ENCODE measurements around the gene IFIT3.

Gene IFIT3

GRCh38 chr10:89337484-89337883 lies 9.7 kb downstream of the IFIT3 start:
- Histone ChIP-seq H3K9ac (ENCODE audit: low read depth, low read length) (no peak overlapping the region), H3K27me3 (ENCODE audit: insufficient read depth, low read length) (no peaks in the 10 kb centered on the region), H3K36me3 (ENCODE audit: insufficient read depth, low read length) (no peaks in the 10 kb centered on the region), H3K27ac (ENCODE audit: low read depth, low read length) (no peak overlapping the region), H3K4me3 (ENCODE audit: low read length) (no peak overlapping the region), H3K9me3 (ENCODE audit: insufficient read depth, low read depth, low read length) (no peaks in the 10 kb centered on the region), H3K4me1 (ENCODE audit: insufficient read depth, low read length) (peaks cover 24% of the 10 kb centered on the region)
- 89% methylated on average over 5 of the region's 6 CpGs for WGBS

GRCh38 chr10:89338713-89339112 lies 10.9 kb downstream of the IFIT3 start:
- no peak overlapping the region for H3K4me3 ChIP-seq (ENCODE audit: low read length)
- H3K36me3 ChIP-seq (ENCODE audit: insufficient read depth, low read length), result no peaks in the 10 kb centered on the region
- WGBS, result 94% methylated on average over 3 of the region's 3 CpGs
- H3K9me3 ChIP-seq (ENCODE audit: insufficient read depth, low read depth, low read length), result no peaks in the 10 kb centered on the region
- H3K4me1 ChIP-seq (ENCODE audit: insufficient read depth, low read length), result peaks cover 23% of the 10 kb centered on the region
- H3K9ac ChIP-seq (ENCODE audit: low read depth, low read length), result no peak overlapping the region
- H3K27me3 ChIP-seq (ENCODE audit: insufficient read depth, low read length), result no peaks in the 10 kb centered on the region
- no peak overlapping the region for H3K27ac ChIP-seq (ENCODE audit: low read depth, low read length)

DNA sequence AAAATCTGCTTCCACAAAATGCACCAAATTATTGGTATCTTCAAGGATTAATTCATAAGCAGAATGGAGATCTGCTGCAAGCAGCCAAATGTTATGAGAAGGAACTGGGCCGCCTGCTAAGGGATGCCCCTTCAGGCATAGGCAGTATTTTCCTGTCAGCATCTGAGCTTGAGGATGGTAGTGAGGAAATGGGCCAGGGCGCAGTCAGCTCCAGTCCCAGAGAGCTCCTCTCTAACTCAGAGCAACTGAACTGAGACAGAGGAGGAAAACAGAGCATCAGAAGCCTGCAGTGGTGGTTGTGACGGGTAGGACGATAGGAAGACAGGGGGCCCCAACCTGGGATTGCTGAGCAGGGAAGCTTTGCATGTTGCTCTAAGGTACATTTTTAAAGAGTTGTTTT lies 12.1 kb downstream of the IFIT3 start:
- Histone ChIP-seq H3K4me1 (ENCODE audit: insufficient read depth, low read length) (peaks cover 22% of the 10 kb centered on the region), H3K36me3 (ENCODE audit: insufficient read depth, low read length) (no peaks in the 10 kb centered on the region), H3K9me3 (ENCODE audit: insufficient read depth, low read depth, low read length) (no peaks in the 10 kb centered on the region), H3K27ac (ENCODE audit: low read depth, low read length) (no peak overlapping the region), H3K9ac (ENCODE audit: low read depth, low read length) (no peak overlapping the region), H3K4me3 (ENCODE audit: low read length) (no peak overlapping the region), H3K27me3 (ENCODE audit: insufficient read depth, low read length) (no peaks in the 10 kb centered on the region)
- 91% methylated on average over 4 of the region's 4 CpGs for WGBS

DNA sequence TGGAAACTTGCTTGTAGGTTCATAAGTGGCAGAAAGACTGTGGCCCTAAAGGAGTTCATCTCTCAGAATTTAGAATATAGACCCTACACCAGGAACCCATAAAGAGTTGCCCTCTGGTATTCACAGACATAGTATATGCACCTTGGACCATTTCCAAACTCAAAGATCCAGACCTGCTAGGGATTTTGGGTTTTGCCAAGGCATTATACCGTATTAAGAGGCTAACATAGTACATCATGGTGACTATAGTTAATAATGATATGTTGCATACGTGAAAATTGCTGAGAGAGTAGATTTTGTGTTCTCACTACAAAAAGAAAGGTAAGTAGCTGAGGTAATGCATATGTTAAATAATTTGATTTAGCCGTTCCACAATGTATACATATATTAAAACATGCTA lies 13.9 kb downstream of the IFIT3 start:
- Histone ChIP-seq H3K36me3 (ENCODE audit: insufficient read depth, low read length) (no peaks in the 10 kb centered on the region), H3K9me3 (ENCODE audit: insufficient read depth, low read depth, low read length) (no peaks in the 10 kb centered on the region), H3K4me3 (ENCODE audit: low read length) (no peak overlapping the region), H3K27ac (ENCODE audit: low read depth, low read length) (no peak overlapping the region), H3K4me1 (ENCODE audit: insufficient read depth, low read length) (peaks cover 35% of the 10 kb centered on the region), H3K27me3 (ENCODE audit: insufficient read depth, low read length) (no peaks in the 10 kb centered on the region), H3K9ac (ENCODE audit: low read depth, low read length) (no peak overlapping the region)
- WGBS, result 100% methylated on average over 2 of the region's 3 CpGs

GRCh38 chr10:89342206-89342958 lies 14.6 kb downstream of the IFIT3 start:
- 87% methylated on average over 3 of the region's 3 CpGs for WGBS
- Histone ChIP-seq H3K9ac (ENCODE audit: low read depth, low read length) (no peak overlapping the region), H3K4me1 (ENCODE audit: insufficient read depth, low read length) (peaks cover 41% of the 10 kb centered on the region), H3K4me3 (ENCODE audit: low read length) (no peak overlapping the region), H3K27ac (ENCODE audit: low read depth, low read length) (no peak overlapping the region), H3K9me3 (ENCODE audit: insufficient read depth, low read depth, low read length) (no peaks in the 10 kb centered on the region), H3K36me3 (ENCODE audit: insufficient read depth, low read length) (no peaks in the 10 kb centered on the region), H3K27me3 (ENCODE audit: insufficient read depth, low read length) (no peaks in the 10 kb centered on the region)

GRCh38 chr10:89343089-89343767 lies 15.4 kb downstream of the IFIT3 start:
- Histone ChIP-seq H3K4me3 (ENCODE audit: low read length) (no peak overlapping the region), H3K4me1 (ENCODE audit: insufficient read depth, low read length) (peaks cover 50% of the 10 kb centered on the region), H3K9ac (ENCODE audit: low read depth, low read length) (no peak overlapping the region), H3K27ac (ENCODE audit: low read depth, low read length) (no peak overlapping the region), H3K9me3 (ENCODE audit: insufficient read depth, low read depth, low read length) (no peaks in the 10 kb centered on the region), H3K36me3 (ENCODE audit: insufficient read depth, low read length) (no peaks in the 10 kb centered on the region), H3K27me3 (ENCODE audit: insufficient read depth, low read length) (no peaks in the 10 kb centered on the region)
- WGBS, result 82% methylated on average over 5 of the region's 5 CpGs

GRCh38 chr10:89344156-89344555 lies 16.4 kb downstream of the IFIT3 start:
- H3K9ac ChIP-seq (ENCODE audit: low read depth, low read length), result no peak overlapping the region

GRCh38 chr10:89345367-89346000 lies 17.7 kb downstream of the IFIT3 start:
- Histone ChIP-seq H3K27ac (ENCODE audit: low read depth, low read length) (peak overlapping the region; percentile 83; the same call in 1 of the 2 replicates), H3K4me3 (ENCODE audit: low read length) (no peak overlapping the region), H3K4me1 (ENCODE audit: insufficient read depth, low read length) (peaks cover 59% of the 10 kb centered on the region), H3K27me3 (ENCODE audit: insufficient read depth, low read length) (no peaks in the 10 kb centered on the region), H3K36me3 (ENCODE audit: insufficient read depth, low read length) (no peaks in the 10 kb centered on the region), H3K9me3 (ENCODE audit: insufficient read depth, low read depth, low read length) (no peaks in the 10 kb centered on the region), H3K9ac (ENCODE audit: low read depth, low read length) (no peak overlapping the region)
- 100% methylated on average over 1 of the region's 4 CpGs for WGBS

More at GRCh38 chr10:89344156-89344555, 16.4 kb downstream of the IFIT3 start:
- Histone ChIP-seq H3K27ac (ENCODE audit: low read depth, low read length) (no peak overlapping the region), H3K4me3 (ENCODE audit: low read length) (no peak overlapping the region), H3K36me3 (ENCODE audit: insufficient read depth, low read length) (no peaks in the 10 kb centered on the region), H3K27me3 (ENCODE audit: insufficient read depth, low read length) (no peaks in the 10 kb centered on the region), H3K4me1 (ENCODE audit: insufficient read depth, low read length) (peaks cover 59% of the 10 kb centered on the region), H3K9me3 (ENCODE audit: insufficient read depth, low read depth, low read length) (no peaks in the 10 kb centered on the region)
- WGBS, result 93% methylated on average over 2 of the region's 2 CpGs

DNA sequence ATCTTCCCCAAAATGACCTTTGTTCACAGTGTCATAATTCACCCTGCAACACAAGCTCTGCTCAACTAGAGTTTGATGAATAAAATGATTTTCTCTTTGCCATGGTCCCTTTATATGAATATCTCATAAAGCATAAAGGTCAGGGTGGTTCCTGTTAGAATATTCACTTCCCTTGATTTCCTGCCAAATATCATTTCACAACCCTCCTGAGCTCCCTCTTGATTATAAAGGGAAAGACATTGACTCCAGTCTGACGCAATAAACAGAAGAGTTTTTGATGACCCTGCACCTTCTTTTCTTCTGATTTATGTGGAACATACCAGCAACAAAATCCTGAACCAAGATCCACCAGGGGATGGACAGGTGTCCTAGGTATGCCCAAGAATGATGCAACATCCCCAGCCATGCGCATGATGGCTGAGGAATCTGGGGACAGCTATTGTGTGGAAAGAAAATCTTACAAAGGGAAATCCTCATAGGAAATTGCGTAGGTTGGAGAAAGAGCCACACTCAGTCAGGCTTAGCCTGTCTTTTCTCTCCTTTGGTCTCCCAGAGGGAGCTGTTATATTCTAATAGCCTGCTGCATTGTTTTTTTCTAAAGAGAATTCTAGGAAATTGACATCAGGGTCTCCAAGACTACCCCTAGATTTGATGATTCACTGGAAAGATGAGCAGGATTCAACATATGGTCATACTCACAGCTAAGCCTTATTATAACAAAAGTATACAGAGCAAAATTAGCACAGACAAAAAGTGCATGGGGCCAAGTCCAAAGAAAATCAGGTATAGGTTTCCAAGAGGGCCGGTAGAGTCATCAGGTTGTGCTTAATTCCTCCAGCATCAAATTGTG lies 18.8 kb downstream of the IFIT3 start:
- peaks cover 65% of the 10 kb centered on the region for H3K4me1 ChIP-seq (ENCODE audit: insufficient read depth, low read length)
- H3K27me3 ChIP-seq (ENCODE audit: insufficient read depth, low read length), result no peaks in the 10 kb centered on the region
- H3K36me3 ChIP-seq (ENCODE audit: insufficient read depth, low read length), result no peaks in the 10 kb centered on the region
- peak overlapping the region; percentile 83 for H3K27ac ChIP-seq (ENCODE audit: low read depth, low read length)
- no peaks in the 10 kb centered on the region for H3K9me3 ChIP-seq (ENCODE audit: insufficient read depth, low read depth, low read length)
- 87% methylated on average over 4 of the region's 4 CpGs for WGBS
- H3K4me3 ChIP-seq (ENCODE audit: low read length), result no peak overlapping the region
- peak overlapping the region; percentile 55 for H3K9ac ChIP-seq (ENCODE audit: low read depth, low read length)

GRCh38 chr10:89347701-89348457 lies 20.1 kb downstream of the IFIT3 start:
- WGBS, result 91% methylated on average over 7 of the region's 7 CpGs
- Histone ChIP-seq H3K4me3 (ENCODE audit: low read length) (no peak overlapping the region), H3K9ac (ENCODE audit: low read depth, low read length) (no peak overlapping the region), H3K9me3 (ENCODE audit: insufficient read depth, low read depth, low read length) (no peaks in the 10 kb centered on the region), H3K36me3 (ENCODE audit: insufficient read depth, low read length) (no peaks in the 10 kb centered on the region), H3K4me1 (ENCODE audit: insufficient read depth, low read length) (peaks cover 63% of the 10 kb centered on the region), H3K27me3 (ENCODE audit: insufficient read depth, low read length) (no peaks in the 10 kb centered on the region), H3K27ac (ENCODE audit: low read depth, low read length) (peak overlapping the region; percentile 83; the same call in 1 of the 2 replicates)

All from HUES64 (cell line).